Measurements from ENCODE around the gene KLHL21.
"Not testable (repeated sequence)": the region's sequence is repeated elsewhere in the genome, so short reads cannot be mapped to it uniquely, and the experiment has no call there.

The KLHL21 gene, protein sequence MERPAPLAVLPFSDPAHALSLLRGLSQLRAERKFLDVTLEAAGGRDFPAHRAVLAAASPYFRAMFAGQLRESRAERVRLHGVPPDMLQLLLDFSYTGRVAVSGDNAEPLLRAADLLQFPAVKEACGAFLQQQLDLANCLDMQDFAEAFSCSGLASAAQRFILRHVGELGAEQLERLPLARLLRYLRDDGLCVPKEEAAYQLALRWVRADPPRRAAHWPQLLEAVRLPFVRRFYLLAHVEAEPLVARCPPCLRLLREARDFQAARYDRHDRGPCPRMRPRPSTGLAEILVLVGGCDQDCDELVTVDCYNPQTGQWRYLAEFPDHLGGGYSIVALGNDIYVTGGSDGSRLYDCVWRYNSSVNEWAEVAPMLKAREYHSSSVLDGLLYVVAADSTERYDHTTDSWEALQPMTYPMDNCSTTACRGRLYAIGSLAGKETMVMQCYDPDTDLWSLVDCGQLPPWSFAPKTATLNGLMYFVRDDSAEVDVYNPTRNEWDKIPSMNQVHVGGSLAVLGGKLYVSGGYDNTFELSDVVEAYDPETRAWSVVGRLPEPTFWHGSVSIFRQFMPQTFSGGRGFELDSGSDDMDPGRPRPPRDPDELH

DNA sequence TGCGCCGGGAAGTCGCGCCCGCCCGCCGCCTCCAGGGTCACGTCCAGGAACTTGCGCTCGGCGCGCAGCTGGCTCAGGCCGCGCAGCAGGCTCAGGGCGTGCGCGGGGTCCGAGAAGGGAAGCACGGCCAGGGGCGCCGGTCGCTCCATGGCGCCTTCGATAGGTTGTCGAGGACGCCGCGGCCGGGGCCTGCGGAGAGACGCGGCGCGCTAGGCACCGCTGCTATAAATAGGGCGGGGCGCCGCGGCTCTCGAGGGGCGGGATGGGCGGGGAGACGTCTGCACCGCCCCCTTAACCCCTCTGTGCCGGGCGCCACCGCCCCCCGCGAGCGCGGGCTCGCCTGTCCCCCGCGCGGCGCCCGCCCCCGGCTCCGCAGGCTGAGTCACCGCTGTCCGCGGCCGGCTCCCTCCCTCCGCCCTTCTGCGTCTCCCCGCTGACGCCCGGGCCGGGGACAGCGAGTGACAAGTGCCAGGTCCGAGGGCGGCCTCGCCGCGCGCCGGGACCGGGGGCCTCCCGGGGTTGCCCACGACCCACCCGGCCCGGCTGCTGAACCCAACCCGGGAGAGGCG lies at the start of gene KLHL21:
KLHL21 (minus strand) TSS at position 201 of the 569 bp plus-strand sequence; CDS start at position 149, 52 bp downstream.
- no peaks in the 10 kb centered on the region for H3K27me3 Mint-ChIP-seq
- H3K36me3 Mint-ChIP-seq (ENCODE audit: low read depth) = peaks cover 39% of the 10 kb centered on the region
- peak within 1 kb of the TSS; percentile 92 for H3K4me3 Mint-ChIP-seq
- H3K4me1 Mint-ChIP-seq (ENCODE audit: low read depth) = peaks cover 31% of the 10 kb centered on the region
- peak; percentile 92 for DNase-seq
- no peaks in the 10 kb centered on the region for H3K9me3 Mint-ChIP-seq
- peak within 1 kb of the TSS; percentile 98 for H3K27ac Mint-ChIP-seq

DNA sequence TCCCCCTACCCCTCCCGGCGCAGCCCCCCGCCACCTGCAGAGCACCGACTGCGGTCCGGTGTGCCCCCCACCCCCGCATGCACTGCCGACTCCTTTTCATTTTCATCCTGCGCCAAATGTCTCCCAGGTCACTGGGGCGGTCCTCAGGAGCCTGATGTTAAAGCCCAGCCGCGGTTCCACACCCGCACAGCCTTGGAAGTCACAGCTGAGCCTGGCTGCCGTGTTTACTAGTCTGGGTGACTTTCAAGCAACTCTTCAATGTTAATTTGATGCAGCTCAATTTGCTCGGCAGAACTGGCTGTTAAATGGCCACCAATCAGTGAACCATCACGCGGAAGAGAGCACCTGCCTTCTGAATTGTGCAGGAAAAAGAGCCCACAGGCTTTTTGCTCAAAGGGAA lies 49.2 kb upstream of the KLHL21 start:
- H3K27me3 Mint-ChIP-seq = no peaks in the 10 kb centered on the region
- H3K4me3 Mint-ChIP-seq = no peak overlapping the region
- no peaks in the 10 kb centered on the region for H3K4me1 Mint-ChIP-seq (ENCODE audit: low read depth)
- no peak overlapping the region for H3K27ac Mint-ChIP-seq
- no peak for DNase-seq
- H3K36me3 Mint-ChIP-seq (ENCODE audit: low read depth) = peaks cover 61% of the 10 kb centered on the region
- no peaks in the 10 kb centered on the region for H3K9me3 Mint-ChIP-seq

DNA sequence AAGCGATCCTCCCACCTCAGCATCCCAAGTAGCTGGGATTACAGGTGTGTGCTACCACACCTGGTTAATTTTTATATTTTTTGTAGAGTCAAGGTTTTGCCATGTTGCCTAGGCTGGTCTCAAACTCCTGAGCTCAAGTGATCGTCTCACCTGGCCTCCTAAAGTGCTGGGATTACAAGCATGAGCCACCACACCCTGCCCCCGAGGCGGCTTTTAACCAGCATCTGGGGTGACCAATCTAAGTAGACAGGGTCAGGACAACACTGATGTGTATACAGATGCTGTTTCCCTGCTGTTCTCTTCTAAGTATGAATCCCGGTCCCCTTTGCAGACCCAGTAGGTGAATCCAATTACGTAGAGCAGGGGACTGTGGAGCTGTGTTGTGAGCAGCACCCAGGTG lies 45.9 kb upstream of the KLHL21 start:
- Mint-ChIP-seq H3K4me3 (no peak overlapping the region), H3K36me3 (ENCODE audit: low read depth) (peaks cover 74% of the 10 kb centered on the region), H3K27ac (no peak overlapping the region), H3K9me3 (no peaks in the 10 kb centered on the region), H3K4me1 (ENCODE audit: low read depth) (peaks cover 2% of the 10 kb centered on the region), H3K27me3 (no peaks in the 10 kb centered on the region)
- DNase-seq = no peak

DNA sequence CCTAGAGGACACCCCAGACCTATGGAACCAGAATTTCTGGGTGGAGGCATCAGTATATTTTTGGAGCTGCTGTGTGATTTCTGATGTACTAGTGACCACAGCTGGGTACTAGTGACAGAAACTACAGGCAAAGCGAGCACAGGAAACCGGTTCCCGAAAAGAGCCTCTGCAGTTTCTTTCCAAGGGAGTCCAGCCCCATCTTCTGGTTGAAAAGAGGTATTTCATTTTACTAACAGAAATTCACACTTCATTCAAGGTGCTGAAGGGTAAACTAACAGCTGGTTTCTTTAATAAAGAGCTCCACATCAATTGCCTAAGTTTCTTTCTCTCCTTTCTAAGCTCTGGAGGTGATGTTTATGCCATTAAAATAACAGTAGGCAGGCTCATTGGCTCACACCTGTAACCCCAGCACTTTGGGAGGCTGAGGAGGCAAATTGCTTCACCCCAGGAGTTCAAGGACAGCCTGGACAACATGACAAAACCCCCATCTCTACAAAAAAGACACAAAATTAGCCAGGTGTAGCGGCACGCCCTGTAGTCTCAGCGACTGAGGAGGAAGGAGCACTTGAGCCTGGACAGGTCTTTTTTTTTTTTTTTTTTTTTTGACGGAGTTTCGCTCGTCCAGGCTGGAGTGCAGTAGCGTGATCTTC lies 44.0 kb upstream of the KLHL21 start:
- H3K9me3 Mint-ChIP-seq = no peaks in the 10 kb centered on the region
- H3K36me3 Mint-ChIP-seq (ENCODE audit: low read depth) = peaks cover 73% of the 10 kb centered on the region
- H3K27me3 Mint-ChIP-seq = no peaks in the 10 kb centered on the region
- H3K4me1 Mint-ChIP-seq (ENCODE audit: low read depth) = peaks cover 2% of the 10 kb centered on the region
- H3K4me3 Mint-ChIP-seq = no peak overlapping the region
- DNase-seq = no peak
- no peak overlapping the region for H3K27ac Mint-ChIP-seq

DNA sequence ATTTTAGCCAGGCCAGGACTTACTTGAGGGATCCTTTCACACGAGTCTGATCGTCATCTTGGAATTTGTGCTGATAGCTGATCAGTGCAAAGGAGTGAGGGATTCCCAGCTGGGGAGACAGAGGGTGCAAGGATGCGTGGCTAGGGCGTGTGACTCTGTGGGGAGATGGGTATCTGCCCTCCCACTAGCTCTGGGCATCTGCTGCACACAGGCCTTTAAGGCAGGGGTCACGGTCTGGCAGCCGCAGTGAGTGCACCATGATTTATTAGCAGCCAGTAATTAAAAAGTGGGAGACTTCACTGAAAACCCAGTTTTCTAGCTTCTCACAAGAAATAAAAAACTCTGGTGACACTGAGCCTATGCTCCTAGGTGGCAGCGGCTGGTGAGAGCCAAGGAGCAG lies 42.3 kb upstream of the KLHL21 start:
- no peak overlapping the region for H3K27ac Mint-ChIP-seq
- H3K36me3 Mint-ChIP-seq (ENCODE audit: low read depth) = peaks cover 75% of the 10 kb centered on the region
- H3K9me3 Mint-ChIP-seq = no peaks in the 10 kb centered on the region

DNA sequence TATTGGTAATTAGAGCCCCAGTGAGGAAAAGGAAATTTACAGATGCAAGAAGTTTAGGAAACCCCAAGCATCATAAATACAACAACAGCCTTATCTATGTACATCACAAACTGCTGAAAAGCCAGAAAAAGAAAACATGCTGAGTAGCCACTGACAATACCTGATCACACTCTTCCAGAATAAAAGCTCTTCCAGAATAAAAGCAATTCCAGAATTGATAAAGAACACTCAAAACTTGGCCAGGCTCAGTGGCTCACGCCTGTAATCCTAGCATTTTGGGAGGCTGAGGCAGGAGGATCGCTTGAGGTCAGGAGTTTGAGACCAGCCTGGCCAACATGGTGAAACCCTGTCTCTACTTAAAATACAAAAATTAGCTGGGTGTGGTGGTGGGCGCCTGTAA lies 38.2 kb upstream of the KLHL21 start:
- H3K4me3 Mint-ChIP-seq, H3K9me3 Mint-ChIP-seq: not testable (repeated sequence)
- H3K36me3 Mint-ChIP-seq (ENCODE audit: low read depth) = peaks cover 95% of the 10 kb centered on the region

More for the DNA sequence above, 42.3 kb upstream of the KLHL21 start:
- Mint-ChIP-seq H3K27me3 (no peaks in the 10 kb centered on the region), H3K4me3 (no peak overlapping the region), H3K4me1 (ENCODE audit: low read depth) (peaks cover 2% of the 10 kb centered on the region)
- DNase-seq = no peak

DNA sequence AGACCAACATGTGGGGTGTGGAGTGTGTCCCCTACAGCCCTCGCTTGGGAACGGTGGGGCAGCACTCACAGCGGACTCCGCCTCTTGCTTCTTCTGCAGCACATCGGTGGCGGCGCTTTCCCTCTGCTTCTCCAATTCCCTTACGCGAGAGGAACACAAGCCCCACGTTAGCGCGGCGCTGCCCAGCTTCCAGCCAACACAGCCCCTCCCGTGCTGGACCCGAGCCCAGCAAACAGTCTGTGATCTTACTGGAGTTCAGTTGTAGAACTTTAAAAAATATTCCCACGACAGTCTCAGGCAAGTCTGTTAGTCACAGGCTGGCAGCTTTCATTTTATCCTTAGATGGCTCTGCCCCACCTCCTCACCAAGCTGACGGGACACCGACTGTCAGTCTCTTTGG lies 35.6 kb upstream of the KLHL21 start:
- H3K4me3 Mint-ChIP-seq = no peak overlapping the region
- DNase-seq = no peak
- H3K4me1 Mint-ChIP-seq (ENCODE audit: low read depth) = no peaks in the 10 kb centered on the region
- peaks cover 96% of the 10 kb centered on the region for H3K36me3 Mint-ChIP-seq (ENCODE audit: low read depth)
- H3K9me3 Mint-ChIP-seq = no peaks in the 10 kb centered on the region
- no peaks in the 10 kb centered on the region for H3K27me3 Mint-ChIP-seq
- H3K27ac Mint-ChIP-seq = no peak overlapping the region

More for the DNA sequence above, 38.2 kb upstream of the KLHL21 start:
- not testable (repeated sequence) for DNase-seq; H3K27me3 Mint-ChIP-seq; H3K4me1 Mint-ChIP-seq (ENCODE audit: low read depth)
- H3K27ac Mint-ChIP-seq = peak overlapping the region; percentile 44

DNA sequence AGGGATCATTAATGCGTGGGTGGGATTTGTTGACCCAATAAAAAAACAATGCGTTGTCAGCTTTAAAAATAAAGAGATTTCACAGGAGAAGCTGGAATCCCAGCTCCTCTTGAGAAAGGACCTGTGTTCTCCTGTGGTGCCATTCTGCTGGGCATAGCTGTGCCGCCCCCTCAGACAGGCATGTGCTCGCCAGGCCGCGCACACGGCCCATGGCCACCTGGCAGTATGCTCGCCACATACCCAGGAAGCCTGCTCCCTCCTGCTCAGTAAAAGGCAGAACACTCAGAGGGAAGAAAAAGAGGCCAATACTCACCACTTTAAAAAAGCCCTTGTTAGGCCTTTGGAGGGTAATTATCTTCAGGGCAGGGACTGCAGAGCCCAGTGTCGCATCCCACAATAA lies 35.1 kb upstream of the KLHL21 start:
- peaks cover 96% of the 10 kb centered on the region for H3K36me3 Mint-ChIP-seq (ENCODE audit: low read depth)
- no peaks in the 10 kb centered on the region for H3K4me1 Mint-ChIP-seq (ENCODE audit: low read depth)
- H3K4me3 Mint-ChIP-seq = no peak overlapping the region
- H3K9me3 Mint-ChIP-seq = no peaks in the 10 kb centered on the region
- no peak overlapping the region for H3K27ac Mint-ChIP-seq
- no peak for DNase-seq
- H3K27me3 Mint-ChIP-seq = no peaks in the 10 kb centered on the region

DNA sequence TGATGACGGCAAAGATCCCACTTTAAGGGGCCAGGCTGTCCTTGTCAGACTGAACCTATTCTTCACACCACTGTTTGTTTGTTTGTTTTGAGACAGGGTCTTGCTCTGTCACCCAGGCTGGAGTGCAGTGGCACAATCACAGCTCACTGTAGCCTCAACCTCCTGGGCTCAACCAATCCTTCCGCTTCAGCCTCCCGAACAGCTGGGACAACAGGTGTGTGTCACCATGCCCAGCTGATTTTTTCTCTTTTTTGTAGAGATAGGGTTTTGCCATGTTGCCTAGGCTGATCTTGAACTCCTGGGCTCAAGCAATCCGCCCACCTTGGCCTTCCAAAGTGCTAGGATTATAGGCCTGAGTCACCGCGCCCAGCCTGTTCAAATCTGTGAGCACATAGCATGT lies 34.1 kb upstream of the KLHL21 start:
- not testable (repeated sequence) for H3K9me3 Mint-ChIP-seq
- H3K27ac Mint-ChIP-seq = peak overlapping the region; percentile 34

DNA sequence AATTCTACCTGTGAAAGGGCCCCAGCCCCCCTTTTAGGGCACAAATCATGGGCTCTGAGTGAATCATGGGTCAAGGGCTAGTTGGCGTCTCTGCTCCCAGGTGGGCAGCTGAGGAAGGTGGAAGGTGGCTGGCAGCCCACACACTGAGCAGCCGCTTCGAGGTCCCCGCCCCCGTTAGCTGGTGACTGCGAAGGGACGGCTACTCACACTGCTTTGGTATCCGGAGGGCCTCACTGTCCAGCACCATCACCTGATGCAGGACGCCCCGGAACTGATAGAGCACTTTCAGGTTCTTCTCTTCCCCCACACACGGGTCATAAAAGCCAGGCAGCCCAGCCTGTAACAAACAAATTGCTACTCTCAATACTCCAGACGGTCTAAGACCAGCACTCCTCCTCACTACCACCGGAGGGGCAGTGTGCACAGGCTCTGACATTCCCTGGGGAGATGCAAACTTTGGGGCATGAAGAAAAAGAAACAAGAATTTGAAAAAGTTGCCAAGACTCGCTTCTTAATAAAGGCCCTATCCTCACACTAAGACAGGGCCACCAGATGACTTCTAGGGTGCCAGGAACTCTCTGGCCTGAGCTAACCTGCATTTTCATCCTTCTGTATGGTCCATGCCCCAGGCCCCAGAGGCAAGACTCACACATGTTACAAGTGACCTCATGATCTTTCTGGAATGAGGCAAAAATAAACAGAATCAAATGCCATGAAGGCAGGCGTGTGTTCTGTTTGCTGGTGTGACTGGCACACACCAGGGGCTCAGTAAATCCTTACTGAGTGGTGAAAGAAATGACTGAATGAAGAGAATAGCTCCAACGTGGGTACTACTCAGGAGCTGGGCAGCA lies 33.5 kb upstream of the KLHL21 start:
- no peak for DNase-seq
- no peaks in the 10 kb centered on the region for H3K9me3 Mint-ChIP-seq
- no peak overlapping the region for H3K4me3 Mint-ChIP-seq
- H3K36me3 Mint-ChIP-seq (ENCODE audit: low read depth) = peaks cover 92% of the 10 kb centered on the region
- H3K4me1 Mint-ChIP-seq (ENCODE audit: low read depth) = no peaks in the 10 kb centered on the region
- H3K27ac Mint-ChIP-seq = peak overlapping the region; percentile 34
- no peaks in the 10 kb centered on the region for H3K27me3 Mint-ChIP-seq

More for the DNA sequence above, 34.1 kb upstream of the KLHL21 start:
- not testable (repeated sequence) for DNase-seq; H3K27me3 Mint-ChIP-seq; H3K4me1 Mint-ChIP-seq (ENCODE audit: low read depth); H3K4me3 Mint-ChIP-seq
- peaks cover 95% of the 10 kb centered on the region for H3K36me3 Mint-ChIP-seq (ENCODE audit: low read depth)

DNA sequence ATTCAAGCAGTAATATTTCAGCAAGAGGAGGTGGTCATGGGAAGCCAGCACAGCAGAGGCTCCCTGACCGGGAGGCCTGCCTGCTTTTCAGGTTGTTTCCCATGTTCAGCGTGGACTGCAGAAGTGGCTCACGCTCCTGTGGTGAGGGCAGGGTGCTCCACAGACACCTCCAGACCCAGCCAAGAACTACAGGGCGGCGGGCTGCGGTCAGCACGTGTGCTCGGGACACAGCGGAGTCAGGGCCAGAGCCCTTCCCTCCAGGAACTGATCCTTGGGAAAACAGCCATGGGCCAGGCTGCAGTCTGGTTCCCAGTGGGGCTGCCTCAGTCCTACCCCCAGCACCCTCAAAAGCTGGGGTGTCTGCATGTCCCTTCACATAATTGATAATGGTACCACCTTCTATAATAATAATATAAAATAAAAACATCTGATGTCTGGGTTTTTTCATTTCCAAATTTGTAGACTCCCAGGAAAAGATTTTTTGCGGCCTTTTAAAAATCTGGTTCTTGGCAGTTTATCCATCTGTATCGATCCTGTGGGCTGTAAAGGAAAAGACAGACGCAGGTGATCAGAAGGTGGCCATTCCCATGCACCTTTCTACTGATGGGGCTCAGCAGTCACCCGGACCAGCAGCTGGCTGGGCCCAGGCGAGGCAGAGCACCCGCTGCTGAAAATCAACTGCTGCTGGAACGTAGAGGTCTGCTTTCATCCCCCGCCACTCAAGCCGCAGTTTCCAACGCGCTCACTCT lies 32.7 kb upstream of the KLHL21 start:
- Mint-ChIP-seq H3K27me3 (no peaks in the 10 kb centered on the region), H3K9me3 (no peaks in the 10 kb centered on the region)

DNA sequence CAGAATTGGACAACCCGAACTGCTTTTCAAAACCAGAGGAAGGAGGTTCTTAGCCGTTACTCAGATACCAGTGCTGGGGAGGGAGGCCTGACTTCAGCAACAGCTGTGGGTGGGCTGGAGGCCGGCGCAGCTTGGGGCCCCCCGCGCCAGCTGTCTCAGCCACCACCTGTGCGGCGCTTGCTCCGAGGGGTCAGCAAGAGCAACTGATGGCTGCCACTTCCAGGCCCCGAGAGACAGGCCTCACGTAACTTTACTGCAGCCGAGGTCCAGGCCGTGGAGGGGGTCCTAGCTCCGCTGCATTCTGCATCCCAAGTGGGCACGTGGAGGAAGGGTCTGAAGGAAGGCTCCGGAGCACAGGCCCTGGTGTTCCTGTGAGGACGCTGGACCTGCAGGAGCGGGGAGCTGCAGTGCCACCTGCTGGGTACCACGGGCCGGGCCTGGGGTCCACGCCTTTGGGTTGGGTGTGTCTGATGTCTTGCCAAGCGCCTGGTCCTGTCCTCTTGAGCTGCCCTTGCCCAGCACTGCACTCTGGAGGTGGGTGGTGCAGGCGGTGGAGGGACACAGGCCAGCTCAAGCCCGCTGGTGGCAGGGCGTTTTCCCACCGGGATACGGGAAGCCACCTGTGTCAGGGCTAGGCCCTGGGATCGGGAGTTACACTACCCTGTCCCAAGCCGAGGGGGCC lies 31.8 kb upstream of the KLHL21 start:
- Mint-ChIP-seq H3K4me3 (no peak overlapping the region), H3K9me3 (no peaks in the 10 kb centered on the region), H3K4me1 (ENCODE audit: low read depth) (no peaks in the 10 kb centered on the region), H3K27ac (peak overlapping the region; percentile 22), H3K36me3 (ENCODE audit: low read depth) (peaks cover 90% of the 10 kb centered on the region), H3K27me3 (no peaks in the 10 kb centered on the region)
- DNase-seq = peak; percentile 67

More for the DNA sequence above, 32.7 kb upstream of the KLHL21 start:
- Mint-ChIP-seq H3K4me1 (ENCODE audit: low read depth) (no peaks in the 10 kb centered on the region), H3K36me3 (ENCODE audit: low read depth) (peaks cover 90% of the 10 kb centered on the region), H3K27ac (peak overlapping the region; percentile 22), H3K4me3 (no peak overlapping the region)
- no peak for DNase-seq
